ENCODE results near the gene MACROD2.

MACROD2 gene

GRCh38 chr20:15411781-15412180 lies 1416.5 kb downstream of the MACROD2 start:
- DNase-seq (ENCODE audit: insufficient read length, low spot score) (no peak), FAIRE-seq (no peak)
- TF ChIP-seq CTCF (IDR thresholded peaks at IDR 0.05; ENCODE audit: insufficient read depth, missing control alignments), result no peak

- DNase-seq (ENCODE audit: insufficient read length, low spot score), result no peak
- no peak for FAIRE-seq
- no peak for TF ChIP-seq CTCF (IDR thresholded peaks at IDR 0.05; ENCODE audit: insufficient read depth, missing control alignments)
These were observed 1420.6 kb downstream of the MACROD2 start for GRCh38 chr20:15415908-15416307.

DNA sequence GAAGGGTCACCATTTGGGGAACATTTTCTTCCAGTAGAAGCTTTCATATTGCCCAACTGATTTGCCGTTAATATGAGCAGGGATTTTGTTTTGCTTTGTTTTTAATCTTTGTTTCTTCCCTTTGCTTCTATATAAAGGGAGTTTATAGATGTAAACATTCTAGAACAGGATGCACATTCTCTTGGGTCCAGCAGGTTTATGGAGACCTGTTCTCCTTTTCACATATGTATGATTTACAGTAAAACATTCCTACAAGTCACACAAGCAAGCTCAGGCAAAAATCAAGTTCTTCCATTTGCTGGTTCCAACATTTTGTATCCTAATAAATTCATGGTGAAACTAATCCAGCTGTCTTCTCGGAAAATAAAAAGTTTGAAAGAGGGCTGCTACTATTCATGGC lies 1424.5 kb downstream of the MACROD2 start:
- FAIRE-seq (no peak), DNase-seq (ENCODE audit: insufficient read length, low spot score) (no peak)
- TF ChIP-seq CTCF (IDR thresholded peaks at IDR 0.05; ENCODE audit: insufficient read depth, missing control alignments), result no peak

GRCh38 chr20:15422966-15423365 lies 1427.7 kb downstream of the MACROD2 start:
- TF ChIP-seq CTCF (IDR thresholded peaks at IDR 0.05; ENCODE audit: insufficient read depth, missing control alignments), result no peak
- DNase-seq (ENCODE audit: insufficient read length, low spot score), result no peak
- FAIRE-seq, result no peak

DNA sequence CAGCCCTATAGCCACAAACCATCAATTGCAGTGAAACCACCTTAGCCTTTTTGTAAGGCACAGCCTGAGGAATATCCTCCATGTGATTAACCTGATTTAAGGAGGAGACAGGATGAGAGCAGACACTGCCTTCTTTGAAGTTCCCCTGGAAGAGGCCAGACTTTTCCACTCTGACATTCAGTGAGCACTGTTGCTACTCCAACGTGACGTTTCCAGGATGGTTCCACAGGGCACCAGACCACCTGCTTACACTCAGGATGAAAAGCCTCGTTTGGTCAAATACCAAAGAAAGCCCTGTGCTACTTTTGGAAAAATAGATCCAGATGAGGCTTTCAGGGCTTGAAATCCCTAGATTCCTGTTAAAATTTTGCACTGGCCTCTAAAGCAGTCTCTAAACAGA lies 1444.2 kb downstream of the MACROD2 start:
- FAIRE-seq (no peak), DNase-seq (ENCODE audit: insufficient read length, low spot score) (no peak)
- no peak for TF ChIP-seq CTCF (IDR thresholded peaks at IDR 0.05; ENCODE audit: insufficient read depth, missing control alignments)

DNA sequence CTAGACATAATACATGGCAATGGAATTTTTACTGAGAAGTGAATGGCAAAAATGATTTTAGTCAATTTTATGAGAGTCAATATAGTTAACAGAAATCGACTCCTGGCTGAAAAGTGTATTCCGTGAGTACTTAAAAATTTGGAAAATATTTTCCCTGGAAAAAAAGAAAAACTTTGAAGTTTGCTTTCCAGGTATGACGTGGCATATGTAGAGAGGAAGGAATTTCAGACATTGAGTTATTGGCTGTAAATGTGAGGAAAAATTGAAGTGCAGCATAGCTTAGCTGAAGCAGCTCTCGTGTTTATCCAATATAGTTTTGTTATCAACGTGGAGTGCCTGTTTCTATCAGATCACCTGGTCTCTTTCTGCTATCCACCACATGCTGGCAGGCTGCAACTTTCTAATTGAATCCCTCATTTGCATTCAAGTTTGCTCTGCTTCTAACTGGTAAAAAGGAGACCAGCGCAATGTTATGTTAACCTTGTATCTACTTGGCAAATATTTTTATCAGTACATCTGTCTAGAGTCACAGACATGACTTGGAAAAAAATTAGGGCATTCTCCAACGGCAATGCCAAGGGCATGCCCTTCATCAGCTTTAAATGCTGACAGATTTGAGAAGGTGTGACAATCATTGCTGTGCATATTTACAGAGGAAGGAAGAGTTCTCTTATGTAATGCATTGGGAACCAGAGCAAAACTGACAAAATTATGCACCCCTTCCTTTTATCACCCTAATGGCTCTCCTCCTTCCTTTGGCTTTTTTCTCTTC lies 1444.9 kb downstream of the MACROD2 start:
- no peak for DNase-seq (ENCODE audit: insufficient read length, low spot score)
- FAIRE-seq, result no peak
- no peak for TF ChIP-seq CTCF (IDR thresholded peaks at IDR 0.05; ENCODE audit: insufficient read depth, missing control alignments)

GRCh38 chr20:15445056-15445840 lies 1449.9 kb downstream of the MACROD2 start:
- DNase-seq (ENCODE audit: insufficient read length, low spot score) (no peak), FAIRE-seq (no peak)
- TF ChIP-seq CTCF (IDR thresholded peaks at IDR 0.05; ENCODE audit: insufficient read depth, missing control alignments), result no peak

All from D721Med (cell line).